Epithelial cell of proximal tubule (primary cell): ENCODE measurements around the gene SLC24A5. TPM values are rescaled to one million over a fixed set of nuclear protein-coding genes. Genes with fewer than 3 reads are reported as not detected.
A peak's percentile ranks its signal among the peaks of the same experiment; 100 is the strongest.

Experiments used
- DNase-seq: peaks from one replicate; pipeline ENCODE4 v3.0.0-alpha.2; 2011; ENCODE audit warnings: low read depth
- H3K4me3 ChIP-seq: 2 replicates; pipeline ENCODE4 v1.5.1; 2011; ENCODE audit warnings: low read depth, mild to moderate bottlenecking, low read length
- CTCF ChIP-seq: conservative IDR thresholded peaks from 2 replicates; pipeline ENCODE4 v1.5.1; 2012; ENCODE audit warnings: low read depth, mild to moderate bottlenecking, low read length
- total RNA-seq: library from RNA; depleted of rRNA; stranded (reverse); fragments of >200 nt; gene quantifications from 2 replicates; pipeline ENCODE4 v1.2.3, GENCODE V29; 2015

SLC24A5 gene
- total RNA-seq, 1 donor from 2014 or later, result not detected

- no peak for TF ChIP-seq CTCF
- peak within 1 kb of the TSS; percentile 37 for H3K4me3 ChIP-seq
- no peak for DNase-seq
Measured at GRCh38 chr15:48191574-48192225, 70.9 kb downstream of the SLC24A5 start, which contains the start of gene CTXN2. Gene CTXN2, plus strand, starts transcription at chr15:48191665. Its CDS starts 9,636 bp downstream, at chr15:48201301.

Other genes with a start within 250 kb of the SLC24A5 start
- 30.3 and 55.1 TPM in 2 replicates for gene MYEF2, start 57.3 kb downstream of the SLC24A5 start, total RNA-seq
- gene CTXN2, start 70.7 kb downstream of the SLC24A5 start, total RNA-seq, result not detected in 2 replicates
- 0.06 TPM in 1 of 2 replicates, not detected in the other for gene SLC12A1, start 85.3 kb downstream of the SLC24A5 start, total RNA-seq
- 158 and 168 TPM in 2 replicates for gene DUT, start 210.4 kb downstream of the SLC24A5 start, total RNA-seq